ENCODE data around the gene ESYT2.

DNA sequence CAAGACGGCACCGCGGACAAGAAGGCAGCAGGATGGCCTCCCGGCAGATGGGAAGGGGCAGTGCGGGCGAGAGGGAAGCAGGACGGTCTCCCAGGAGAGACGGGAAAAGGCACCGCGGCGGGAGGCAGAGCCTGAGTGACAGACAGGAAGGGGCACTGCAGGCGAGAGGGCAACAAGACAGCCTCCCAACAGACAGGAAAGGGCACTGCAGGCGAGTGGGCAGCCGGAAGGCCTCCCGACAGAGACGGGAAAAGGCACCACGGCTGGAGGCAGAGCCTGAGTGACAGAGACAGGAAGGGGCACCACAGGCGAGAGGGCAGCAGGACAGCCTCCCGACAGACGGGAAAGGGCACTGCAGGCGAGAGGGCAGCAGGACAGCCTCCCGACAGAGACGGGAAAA is 32.6 kb downstream of the ESYT2 start:
- TF ChIP-seq CTCF (conservative IDR thresholded peaks at IDR 0.05; ENCODE audit: low read depth, low read length) (no peak), EZH2 (IDR thresholded peaks at IDR 0.05; ENCODE audit: borderline replicate concordance, low read depth, low read length, poor library complexity, severe bottlenecking) (no peak)

All from A673 (cell line).